ENCODE measurements around the gene MYO3B.

Gene MYO3B

GRCh38 chr2:170369228-170369627 lies 191.3 kb downstream of the MYO3B start:
- no peak for DNase-seq (ENCODE audit: low read depth)
- TF ChIP-seq CTCF (IDR thresholded peaks at IDR 0.05; ENCODE audit: low read depth, low read length, missing control alignments): no peak
- H3K4me3 ChIP-seq (ENCODE audit: low read depth, low read length): no peak overlapping the region

- no peak overlapping the region for H3K4me3 ChIP-seq (ENCODE audit: low read depth, low read length)
- DNase-seq (ENCODE audit: low read depth): no peak
- TF ChIP-seq CTCF (IDR thresholded peaks at IDR 0.05; ENCODE audit: low read depth, low read length, missing control alignments): no peak
Observed at GRCh38 chr2:170369894-170370293, 191.9 kb downstream of the MYO3B start.

GRCh38 chr2:170371231-170371998 lies 193.5 kb downstream of the MYO3B start:
- DNase-seq (ENCODE audit: low read depth): no peak
- TF ChIP-seq CTCF (IDR thresholded peaks at IDR 0.05; ENCODE audit: low read depth, low read length, missing control alignments): no peak
- H3K4me3 ChIP-seq (ENCODE audit: low read depth, low read length): no peak overlapping the region

- DNase-seq (ENCODE audit: low read depth): no peak
- no peak for TF ChIP-seq CTCF (IDR thresholded peaks at IDR 0.05; ENCODE audit: low read depth, low read length, missing control alignments)
- no peak overlapping the region for H3K4me3 ChIP-seq (ENCODE audit: low read depth, low read length)
Observed at GRCh38 chr2:170375192-170375591, 197.2 kb downstream of the MYO3B start.

GRCh38 chr2:170377500-170378207 lies 199.7 kb downstream of the MYO3B start:
- no peak for TF ChIP-seq CTCF (IDR thresholded peaks at IDR 0.05; ENCODE audit: low read depth, low read length, missing control alignments)
- DNase-seq (ENCODE audit: low read depth): no peak
- no peak overlapping the region for H3K4me3 ChIP-seq (ENCODE audit: low read depth, low read length)

- TF ChIP-seq CTCF (IDR thresholded peaks at IDR 0.05; ENCODE audit: low read depth, low read length, missing control alignments): no peak
- DNase-seq (ENCODE audit: low read depth): no peak
- H3K4me3 ChIP-seq (ENCODE audit: low read depth, low read length): no peak overlapping the region
Observed at GRCh38 chr2:170380267-170380666, 202.3 kb downstream of the MYO3B start.
